Measurements from ENCODE around the gene SPTLC1.

SPTLC1 gene

GRCh38 chr9:92071634-92072033, 43.6 kb downstream of the SPTLC1 start:
- DNase-seq: no peak

GRCh38 chr9:92066168-92066567, 49.0 kb downstream of the SPTLC1 start:
- no peak for DNase-seq

GRCh38 chr9:92064711-92065110, 50.5 kb downstream of the SPTLC1 start:
- no peak for DNase-seq

- no peak for DNase-seq
Measured at GRCh38 chr9:92061184-92061583, 54.0 kb downstream of the SPTLC1 start.

- DNase-seq: no peak
Measured at GRCh38 chr9:92059661-92060060, 55.6 kb downstream of the SPTLC1 start.

- DNase-seq: no peak
Measured at GRCh38 chr9:92058723-92059444, 56.3 kb downstream of the SPTLC1 start.

GRCh38 chr9:92058026-92058425, 57.2 kb downstream of the SPTLC1 start:
- DNase-seq: no peak

GRCh38 chr9:92057226-92057625, 58.0 kb downstream of the SPTLC1 start:
- DNase-seq: no peak

GRCh38 chr9:92055624-92056023, 59.6 kb downstream of the SPTLC1 start:
- DNase-seq: no peak

- no peak for DNase-seq
Measured at GRCh38 chr9:92048924-92049625, 66.1 kb downstream of the SPTLC1 start.

GRCh38 chr9:92047500-92047899, 67.7 kb downstream of the SPTLC1 start:
- DNase-seq: no peak

- DNase-seq: no peak
Measured at GRCh38 chr9:92046676-92047075, 68.5 kb downstream of the SPTLC1 start.

- no peak for DNase-seq
Measured at GRCh38 chr9:92044936-92045335, 70.3 kb downstream of the SPTLC1 start.

- DNase-seq: no peak
Measured at GRCh38 chr9:92043002-92043401, 72.2 kb downstream of the SPTLC1 start.

GRCh38 chr9:92042260-92042659, 73.0 kb downstream of the SPTLC1 start:
- no peak for DNase-seq

GRCh38 chr9:92036756-92037155, 78.5 kb downstream of the SPTLC1 start:
- no peak for DNase-seq

GRCh38 chr9:92036411-92036746, 78.8 kb downstream of the SPTLC1 start:
- no peak for DNase-seq

GRCh38 chr9:92035687-92036410, 79.4 kb downstream of the SPTLC1 start:
- no peak for DNase-seq

- no peak for DNase-seq
Measured at GRCh38 chr9:92035146-92035545, 80.1 kb downstream of the SPTLC1 start.

GRCh38 chr9:92033991-92034390, 81.2 kb downstream of the SPTLC1 start:
- no peak for DNase-seq

- no peak for DNase-seq
Measured at GRCh38 chr9:92033307-92033706, 81.9 kb downstream of the SPTLC1 start.

- no peak for DNase-seq
Measured at GRCh38 chr9:92032891-92033290, 82.3 kb downstream of the SPTLC1 start.

- no peak for DNase-seq
Measured at GRCh38 chr9:92030367-92030766, 84.8 kb downstream of the SPTLC1 start.

GRCh38 chr9:92029553-92029952, 85.7 kb downstream of the SPTLC1 start:
- no peak for DNase-seq

Measured in CD4-positive, alpha-beta T cell treated with Interleukin-4 for 4 hours (primary cell).